NCI-H2029 treated with DMSO at 0.1 percent for 48 hours (cell line): ENCODE data around the gene CLSTN2.

ENCODE experiments used
- DNase-seq: peaks from one replicate; lab custom pipeline; 2025; lab: John Stamatoyannopoulos, UW

CLSTN2 gene

DNA sequence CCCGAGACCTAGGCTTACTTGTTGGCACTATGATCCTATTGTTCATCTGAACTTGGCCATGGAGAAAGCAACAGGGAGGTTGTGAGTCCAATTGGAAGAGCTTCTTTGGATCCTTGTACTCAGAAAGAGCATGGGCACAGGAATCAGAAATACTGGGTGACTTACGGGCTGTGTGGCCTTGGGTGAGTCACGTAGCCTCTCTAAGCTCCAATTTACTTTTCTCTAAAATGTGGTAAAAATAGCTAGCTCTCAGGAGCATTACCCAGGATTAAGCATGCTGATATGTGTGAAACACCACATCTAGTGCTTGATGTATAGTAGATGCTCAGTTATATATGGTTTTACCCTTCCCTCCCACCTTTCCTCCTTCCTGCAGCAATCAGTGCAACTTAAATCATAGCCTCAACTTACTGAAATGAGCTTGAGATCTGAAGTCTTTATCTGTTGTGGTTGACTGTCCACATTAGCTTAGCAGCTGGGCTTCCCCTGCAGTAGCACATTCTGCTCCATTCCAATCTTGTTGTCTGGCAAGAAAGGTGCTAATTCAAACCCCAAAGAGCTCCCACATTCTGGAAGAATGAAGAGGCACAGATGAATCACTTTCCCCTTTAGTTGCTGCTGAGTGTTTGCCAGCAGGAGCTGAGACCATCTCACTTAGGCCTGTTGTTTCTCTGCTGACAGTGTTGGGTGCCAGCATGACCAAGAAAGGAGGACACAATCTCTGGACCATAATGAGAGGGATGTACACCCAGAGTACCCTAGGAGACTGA, 443.8 kb downstream of the CLSTN2 start:
- no peak for DNase-seq

DNA sequence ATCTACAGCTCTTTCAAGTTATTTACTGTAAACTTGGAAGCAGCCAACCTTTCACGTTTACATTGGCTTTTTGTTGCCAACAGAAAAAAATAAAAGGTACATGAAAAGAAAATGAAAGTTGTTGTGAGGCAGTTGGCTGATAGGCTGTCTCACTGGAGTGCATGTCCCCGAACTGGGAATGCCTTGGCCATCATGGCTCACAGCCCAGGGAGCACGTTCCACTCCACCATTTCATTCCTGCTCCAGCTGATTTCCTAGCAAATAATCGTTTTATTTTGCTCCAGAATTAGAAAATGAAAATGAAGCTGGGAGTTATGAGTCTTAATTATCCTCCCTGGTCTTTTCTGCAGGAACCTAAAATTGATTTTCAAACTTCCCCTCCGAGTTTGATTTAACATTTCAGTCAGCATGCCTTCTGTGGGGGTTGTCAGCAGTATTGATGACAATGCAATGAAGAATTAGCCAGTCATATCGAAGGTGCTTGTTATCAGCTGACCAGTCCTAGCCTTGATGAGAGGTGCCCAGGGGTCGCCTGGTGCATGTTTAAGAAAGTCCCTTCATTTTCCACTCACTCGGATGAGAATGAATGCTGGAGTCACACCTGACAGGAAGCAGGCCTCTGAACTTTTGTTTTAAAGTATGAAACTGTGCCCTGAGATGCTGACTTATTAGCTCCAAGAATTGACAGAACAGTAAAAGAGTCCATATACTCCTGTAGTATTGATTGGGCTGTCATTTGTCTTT, 449.2 kb downstream of the CLSTN2 start:
- DNase-seq: no peak

GRCh38 chr3:140384876-140385275, 449.9 kb downstream of the CLSTN2 start:
- DNase-seq: no peak

GRCh38 chr3:140386357-140387100, 451.5 kb downstream of the CLSTN2 start:
- no peak for DNase-seq

- DNase-seq: no peak
Measured at GRCh38 chr3:140387244-140387643, 452.3 kb downstream of the CLSTN2 start.

- DNase-seq: peak; percentile 72
Measured at GRCh38 chr3:140388202-140388922, 453.4 kb downstream of the CLSTN2 start.

GRCh38 chr3:140391061-140391460, 456.1 kb downstream of the CLSTN2 start:
- DNase-seq: no peak

- DNase-seq: no peak
Measured at GRCh38 chr3:140394488-140395133, 459.6 kb downstream of the CLSTN2 start.

DNA sequence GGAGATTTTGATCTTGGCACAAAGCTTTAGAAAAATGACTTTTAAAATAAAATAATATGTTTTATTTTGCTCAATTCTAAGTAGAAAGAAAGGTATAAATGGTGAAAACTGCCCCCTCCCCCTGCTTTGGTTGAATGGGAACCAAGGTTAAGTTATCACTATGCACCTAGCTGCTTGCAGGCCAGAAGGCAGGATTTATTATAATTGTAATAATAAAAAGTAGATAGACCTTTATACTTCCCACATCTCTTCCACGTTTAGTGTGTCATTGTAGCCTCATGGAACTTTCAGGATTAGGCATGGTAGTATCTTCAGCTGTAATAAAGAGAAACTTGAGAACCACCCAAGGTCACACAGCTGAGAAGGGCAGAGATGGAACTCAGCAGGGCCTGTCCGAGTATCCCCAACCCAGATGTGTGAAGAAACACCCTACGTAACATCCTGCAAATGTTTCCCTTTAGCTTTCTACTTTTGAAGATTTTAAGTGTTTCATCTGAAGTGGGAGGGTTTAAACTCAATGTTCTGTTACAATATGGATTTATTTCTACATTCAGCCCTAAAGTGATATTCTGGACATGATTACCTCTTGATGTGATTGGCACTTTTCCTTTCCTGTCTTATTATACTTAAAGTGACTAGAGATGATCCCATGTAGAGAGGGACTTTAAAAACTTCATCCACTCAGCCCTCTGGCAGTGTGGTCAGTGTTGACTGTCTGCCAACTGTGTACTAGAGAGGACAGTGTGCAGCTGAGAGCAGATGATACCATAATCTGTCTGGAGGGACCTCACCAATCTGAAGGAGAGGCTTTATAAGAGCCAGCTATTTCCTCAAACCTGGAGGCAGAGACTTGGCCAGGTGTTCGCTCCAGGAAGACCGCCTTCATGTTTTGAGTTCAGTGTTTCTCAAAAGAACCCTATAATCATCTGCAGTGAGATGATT, 460.4 kb downstream of the CLSTN2 start:
- DNase-seq: no peak

- no peak for DNase-seq
Measured at GRCh38 chr3:140396110-140396509, 461.1 kb downstream of the CLSTN2 start.

- no peak for DNase-seq
Measured at GRCh38 chr3:140397847-140398246, 462.9 kb downstream of the CLSTN2 start.

DNA sequence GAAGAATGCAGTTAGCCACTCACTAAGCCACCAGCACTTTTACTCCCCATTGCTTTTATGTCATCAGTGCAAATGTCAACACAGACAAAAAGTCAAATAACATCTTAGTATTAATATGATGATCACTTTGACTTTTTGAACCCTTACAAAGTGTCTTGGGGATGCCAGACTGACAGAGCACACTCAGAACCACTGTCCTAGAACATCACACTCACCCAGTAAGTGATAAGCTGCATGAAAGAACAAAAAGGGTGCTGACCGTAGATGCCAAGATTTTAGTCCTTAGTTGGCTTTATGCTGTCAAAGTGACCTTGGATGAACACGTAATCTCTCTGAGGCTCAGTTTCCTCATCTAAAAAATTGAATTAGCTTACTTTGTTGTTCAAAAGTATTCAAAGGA, 463.4 kb downstream of the CLSTN2 start:
- DNase-seq: no peak

DNA sequence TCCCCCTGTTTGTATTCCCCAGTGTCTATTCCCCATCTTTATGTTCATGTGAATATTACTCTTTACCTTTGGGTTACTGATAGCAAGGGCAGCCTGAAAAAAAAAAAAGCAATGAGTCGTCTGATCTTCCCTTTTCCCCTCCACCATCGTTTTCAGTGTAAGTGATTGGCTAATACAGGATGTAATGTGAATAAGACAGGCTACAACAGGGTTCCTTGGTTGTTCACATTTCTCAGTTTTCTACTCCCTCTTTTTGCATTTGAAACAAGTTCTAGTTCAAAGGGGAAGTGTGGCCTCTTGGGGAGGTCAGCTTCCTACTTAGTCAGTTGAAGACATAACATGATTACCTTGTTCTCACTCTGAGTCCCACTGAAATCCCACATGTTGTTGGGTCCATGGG, 464.9 kb downstream of the CLSTN2 start:
- DNase-seq: no peak

GRCh38 chr3:140403079-140403478, 468.1 kb downstream of the CLSTN2 start:
- DNase-seq: no peak

DNA sequence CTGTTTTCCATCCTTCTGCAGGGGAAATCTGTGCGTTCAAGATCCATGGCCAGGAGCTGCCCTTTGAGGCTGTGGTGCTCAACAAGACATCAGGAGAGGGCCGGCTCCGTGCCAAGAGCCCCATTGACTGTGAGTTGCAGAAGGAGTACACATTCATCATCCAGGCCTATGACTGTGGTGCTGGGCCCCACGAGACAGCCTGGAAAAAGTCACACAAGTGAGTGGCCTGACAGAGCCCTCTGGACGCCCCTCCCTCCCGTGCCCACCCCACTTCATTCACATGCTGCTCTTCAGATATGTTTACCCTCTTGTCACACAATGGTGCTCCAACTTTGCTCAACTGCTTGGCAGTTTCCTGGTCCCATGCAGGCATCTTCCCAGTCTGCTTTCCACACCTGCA, 468.6 kb downstream of the CLSTN2 start:
- peak; percentile 93 for DNase-seq

- no peak for DNase-seq
Measured at GRCh38 chr3:140406655-140407054, 471.7 kb downstream of the CLSTN2 start.

DNA sequence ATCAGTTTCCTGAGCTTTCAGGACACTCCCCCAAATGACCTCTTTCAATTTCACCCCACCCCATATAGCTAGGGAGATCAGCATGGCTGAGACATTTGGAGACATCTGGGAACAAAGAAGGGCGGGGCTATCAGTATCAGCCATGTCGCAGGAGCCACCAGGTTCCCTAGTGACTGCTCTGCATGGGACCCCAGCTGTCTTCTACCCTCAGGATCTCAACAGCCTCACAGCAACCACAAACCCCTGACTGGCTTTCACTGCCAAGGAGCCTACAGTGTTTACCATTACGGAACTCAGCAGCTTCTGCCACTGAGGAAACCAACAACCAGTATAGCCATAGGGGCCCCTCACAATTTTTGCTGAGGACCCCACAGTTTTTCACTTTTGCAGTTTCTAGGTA, 473.3 kb downstream of the CLSTN2 start:
- DNase-seq: no peak

DNA sequence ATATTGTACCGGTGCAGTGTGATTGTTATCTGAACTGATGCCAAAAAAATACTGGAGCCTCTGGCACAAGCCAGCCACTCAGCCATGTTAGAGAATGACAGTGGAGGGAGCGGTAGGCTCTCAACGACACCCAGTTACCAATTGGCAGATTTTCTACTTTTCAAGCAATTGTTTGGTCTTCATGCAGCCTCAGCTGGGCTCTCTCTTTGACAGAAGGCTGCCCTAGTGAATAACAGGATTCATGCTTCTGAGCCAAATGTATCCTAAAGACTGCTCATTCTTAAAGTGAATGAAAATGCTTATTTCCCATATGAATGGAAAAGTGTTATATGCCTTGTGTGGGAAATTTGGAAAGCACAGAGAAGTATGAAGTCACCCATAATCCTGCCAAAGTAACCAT, 481.7 kb downstream of the CLSTN2 start:
- DNase-seq: peak; percentile 71

DNA sequence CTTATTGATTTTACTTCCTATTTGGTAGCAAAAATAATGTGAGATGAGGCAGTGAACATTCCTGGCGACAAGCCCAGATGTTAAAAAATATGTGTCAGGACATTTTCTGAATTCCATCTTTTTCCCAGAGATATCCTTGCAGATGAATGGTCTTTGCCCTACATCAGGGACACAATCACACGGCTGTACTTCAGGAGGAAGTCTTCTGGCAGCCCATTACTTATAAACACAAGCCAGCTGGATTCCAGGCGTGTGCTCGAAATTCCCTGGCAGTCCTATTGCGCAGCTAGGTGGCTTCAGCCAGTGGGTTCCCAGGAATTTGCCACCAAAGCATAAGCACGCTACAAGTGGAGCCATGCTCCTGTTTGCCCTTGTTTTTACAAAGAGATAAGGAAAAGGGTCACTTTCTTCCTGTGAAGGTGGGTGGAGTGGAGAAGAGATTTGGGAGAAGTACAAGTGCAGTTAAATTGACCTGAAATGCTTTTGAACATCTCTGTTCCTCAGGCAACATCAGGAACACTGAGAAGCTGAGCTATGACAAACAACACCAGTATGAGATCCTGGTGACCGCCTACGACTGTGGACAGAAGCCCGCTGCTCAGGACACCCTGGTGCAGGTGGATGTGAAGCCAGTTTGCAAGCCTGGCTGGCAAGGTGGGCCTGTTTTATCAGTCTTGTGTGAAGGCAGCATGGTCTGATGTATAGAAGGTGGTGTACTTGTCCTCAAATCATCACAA, 485.8 kb downstream of the CLSTN2 start:
- DNase-seq: no peak

- DNase-seq: no peak
Measured at GRCh38 chr3:140421884-140422283, 486.9 kb downstream of the CLSTN2 start.
